Dermis microvascular lymphatic vessel endothelial cell (primary cell): Measurements from ENCODE around the gene GLI1. TPM values are rescaled to one million over a fixed set of nuclear protein-coding genes. Genes with fewer than 3 reads are reported as not detected.
A peak's percentile ranks its signal among the peaks of the same experiment; 100 is the strongest.

Experiments
- DNase-seq, 2 donors: peaks; one replicate each; pipeline versions ENCODE4 v3.0.0 to v3.0.0-alpha.2; 2010; ENCODE audit warnings: low read depth in 2 of 2
- total RNA-seq: library from RNA; depleted of rRNA; stranded (reverse); fragments of >200 nt; gene quantifications from 2 replicates; pipeline ENCODE4 v1.2.1, GENCODE V29; 2014

Gene GLI1
- total RNA-seq, 1 donor from 2014 or later = under 0.01 TPM

GRCh38 chr12:57460841-57461275, 1.3 kb downstream of the GLI1 start:
- DNase-seq = no peak

GRCh38 chr12:57461276-57461916, 1.8 kb downstream of the GLI1 start:
- DNase-seq = peak in 1 of 2 donors; percentile 44

DNA sequence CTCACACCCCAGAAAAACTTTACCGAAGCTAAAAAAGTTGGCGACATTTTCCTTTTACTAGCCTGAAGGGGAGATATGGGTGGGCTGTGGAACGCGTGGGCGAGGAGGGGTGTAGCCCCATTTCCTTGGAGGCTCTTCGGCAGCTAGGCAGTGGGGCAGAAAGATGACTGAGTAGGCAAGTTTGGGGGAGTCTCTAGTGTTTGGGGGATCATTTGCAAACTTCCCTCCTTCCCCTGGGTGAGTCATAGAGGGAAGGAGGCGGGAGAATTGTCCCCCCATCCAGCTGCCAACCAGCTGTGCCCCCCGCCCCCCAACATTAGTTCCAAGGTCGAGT, 2.3 kb downstream of the GLI1 start:
- no peak for DNase-seq

- peak; percentile 57 to 84 for DNase-seq
Observed at GRCh38 chr12:57462251-57462911, 2.8 kb downstream of the GLI1 start.

GRCh38 chr12:57462912-57463253, 3.3 kb downstream of the GLI1 start:
- no peak for DNase-seq

- no peak for DNase-seq
Observed at GRCh38 chr12:57464569-57464968, 5.0 kb downstream of the GLI1 start.

- DNase-seq = no peak
Observed at GRCh38 chr12:57465030-57465746, 5.6 kb downstream of the GLI1 start.

- DNase-seq = no peak
Observed at GRCh38 chr12:57465747-57466505, 6.3 kb downstream of the GLI1 start.

GRCh38 chr12:57467212-57467874, 7.8 kb downstream of the GLI1 start:
- DNase-seq = no peak

DNA sequence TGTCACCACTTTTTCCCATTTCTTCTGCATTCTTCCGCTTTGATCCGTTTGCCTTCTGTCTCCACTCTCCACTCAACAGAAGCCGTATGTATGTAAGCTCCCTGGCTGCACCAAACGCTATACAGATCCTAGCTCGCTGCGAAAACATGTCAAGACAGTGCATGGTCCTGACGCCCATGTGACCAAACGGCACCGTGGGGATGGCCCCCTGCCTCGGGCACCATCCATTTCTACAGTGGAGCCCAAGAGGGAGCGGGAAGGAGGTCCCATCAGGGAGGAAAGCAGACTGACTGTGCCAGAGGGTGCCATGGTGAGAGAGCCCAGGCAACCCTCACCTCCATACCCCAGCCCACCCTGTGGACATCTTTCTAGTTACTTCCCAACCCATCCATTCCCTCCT, 8.3 kb downstream of the GLI1 start:
- no peak for DNase-seq

DNA sequence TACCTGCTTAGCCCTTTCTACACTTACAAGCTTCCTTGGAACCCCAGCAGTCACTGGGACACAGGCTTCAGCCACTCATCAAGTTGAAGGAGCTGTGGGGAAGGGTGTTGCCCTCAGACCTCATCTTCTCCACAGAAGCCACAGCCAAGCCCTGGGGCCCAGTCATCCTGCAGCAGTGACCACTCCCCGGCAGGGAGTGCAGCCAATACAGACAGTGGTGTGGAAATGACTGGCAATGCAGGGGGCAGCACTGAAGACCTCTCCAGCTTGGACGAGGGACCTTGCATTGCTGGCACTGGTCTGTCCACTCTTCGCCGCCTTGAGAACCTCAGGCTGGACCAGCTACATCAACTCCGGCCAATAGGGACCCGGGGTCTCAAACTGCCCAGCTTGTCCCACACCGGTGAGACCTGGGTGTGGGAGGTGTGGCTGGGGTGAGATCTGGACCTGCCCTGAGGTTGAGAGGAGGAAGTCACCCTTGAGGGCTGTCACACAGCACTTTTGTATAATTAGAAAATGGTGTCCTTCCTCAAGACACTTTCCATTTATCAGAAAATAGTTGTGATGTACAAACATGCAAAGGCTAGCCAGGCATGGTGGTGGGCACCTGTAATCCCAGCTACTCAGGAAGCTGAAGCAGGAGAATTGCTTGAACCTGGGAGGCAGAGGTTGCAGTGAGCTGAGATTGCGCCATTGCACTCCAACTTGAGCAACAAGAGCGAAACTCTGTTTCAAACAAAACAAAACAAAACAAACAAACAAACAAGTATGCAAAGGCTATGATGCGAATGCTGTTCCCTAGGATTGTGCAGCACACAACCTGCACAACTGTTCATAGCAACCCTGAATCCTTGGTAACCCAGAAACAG, 9.9 kb downstream of the GLI1 start:
- no peak for DNase-seq

GRCh38 chr12:57470286-57470969, 10.8 kb downstream of the GLI1 start:
- no peak for DNase-seq

GRCh38 chr12:57470970-57471656, 11.5 kb downstream of the GLI1 start:
- no peak for DNase-seq

DNA sequence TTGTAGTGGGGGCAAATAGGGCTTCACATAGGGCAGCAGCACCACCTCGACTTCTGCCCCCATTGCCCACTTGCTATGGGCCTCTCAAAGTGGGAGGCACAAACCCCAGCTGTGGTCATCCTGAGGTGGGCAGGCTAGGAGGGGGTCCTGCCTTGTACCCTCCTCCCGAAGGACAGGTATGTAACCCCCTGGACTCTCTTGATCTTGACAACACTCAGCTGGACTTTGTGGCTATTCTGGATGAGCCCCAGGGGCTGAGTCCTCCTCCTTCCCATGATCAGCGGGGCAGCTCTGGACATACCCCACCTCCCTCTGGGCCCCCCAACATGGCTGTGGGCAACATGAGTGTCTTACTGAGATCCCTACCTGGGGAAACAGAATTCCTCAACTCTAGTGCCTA, 12.1 kb downstream of the GLI1 start:
- no peak for DNase-seq

- DNase-seq = no peak
Observed at GRCh38 chr12:57472391-57472790, 12.8 kb downstream of the GLI1 start.

DNA sequence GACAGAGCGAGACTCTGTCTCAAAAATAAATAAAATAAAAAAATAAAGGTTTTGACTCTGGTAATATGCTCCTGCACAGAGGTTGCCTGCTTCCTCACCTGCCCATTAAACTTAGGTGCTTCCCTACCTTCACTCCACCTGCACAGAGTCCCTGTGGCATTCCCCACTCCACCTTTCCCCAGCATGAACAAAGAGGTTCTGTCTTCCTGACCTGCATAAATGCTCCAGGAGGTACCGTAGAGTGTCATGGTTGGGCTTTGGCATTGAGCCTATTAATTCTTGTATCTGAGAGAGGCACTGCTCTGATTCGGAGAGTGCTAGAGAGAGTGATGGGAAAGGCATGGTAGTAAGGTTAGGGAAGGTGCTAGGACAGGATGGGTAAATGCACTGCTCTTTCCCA, 13.8 kb downstream of the GLI1 start:
- no peak for DNase-seq

DNA sequence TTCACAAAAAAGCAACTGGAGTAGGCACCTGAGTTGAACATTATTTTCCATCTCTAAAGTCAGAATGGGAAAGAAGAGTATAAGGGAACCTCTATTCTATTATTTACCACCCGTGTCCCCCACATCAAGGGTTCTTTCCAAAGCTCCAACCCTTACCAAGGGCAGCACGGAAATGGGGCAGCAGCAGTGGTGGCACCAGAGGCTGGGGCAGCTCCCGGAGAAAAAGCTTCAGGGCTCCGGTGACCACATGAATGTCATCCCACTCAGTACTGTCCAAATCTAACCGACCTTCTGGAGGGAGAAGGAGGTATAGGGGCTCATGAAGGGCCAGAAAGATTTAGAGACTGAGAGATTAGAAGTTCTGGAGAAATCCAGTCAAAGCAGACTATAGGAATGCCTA, 14.3 kb downstream of the GLI1 start:
- DNase-seq = no peak

DNA sequence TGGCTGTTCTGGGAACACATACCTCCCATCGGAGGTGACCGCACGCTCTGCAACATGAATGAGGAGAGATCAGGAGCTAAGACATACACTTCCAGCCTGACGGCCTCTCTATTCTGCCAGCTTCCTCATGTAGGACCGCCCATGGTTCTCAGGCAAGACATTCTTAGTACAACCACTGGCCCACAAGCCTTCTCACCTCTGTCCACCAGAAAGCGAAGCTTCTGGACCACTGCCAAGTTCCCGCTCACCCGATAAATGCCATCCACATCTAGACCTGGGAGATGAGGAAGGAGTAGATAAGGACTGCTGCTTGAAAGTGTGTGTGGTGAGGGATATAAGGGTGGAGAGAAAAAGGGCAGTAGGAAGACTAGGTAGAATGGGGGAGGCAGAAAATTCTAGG, 14.8 kb downstream of the GLI1 start:
- DNase-seq = no peak

GRCh38 chr12:57474862-57475261, 15.3 kb downstream of the GLI1 start:
- no peak for DNase-seq
